Activated CD4-positive, alpha-beta T cell treated with anti-CD3 and anti-CD28 coated beads, Interleukin-2, amount 50 U/mL, for 4 hours (primary cell): ENCODE results near the gene PRPF6.
A peak's percentile ranks its signal among the peaks of the same experiment; 100 is the strongest.

Experiments
- DNase-seq, 2 experiments: peaks; one replicate each; pipeline ENCODE4 v3.0.0-alpha.2; 2020

The PRPF6 gene

DNA sequence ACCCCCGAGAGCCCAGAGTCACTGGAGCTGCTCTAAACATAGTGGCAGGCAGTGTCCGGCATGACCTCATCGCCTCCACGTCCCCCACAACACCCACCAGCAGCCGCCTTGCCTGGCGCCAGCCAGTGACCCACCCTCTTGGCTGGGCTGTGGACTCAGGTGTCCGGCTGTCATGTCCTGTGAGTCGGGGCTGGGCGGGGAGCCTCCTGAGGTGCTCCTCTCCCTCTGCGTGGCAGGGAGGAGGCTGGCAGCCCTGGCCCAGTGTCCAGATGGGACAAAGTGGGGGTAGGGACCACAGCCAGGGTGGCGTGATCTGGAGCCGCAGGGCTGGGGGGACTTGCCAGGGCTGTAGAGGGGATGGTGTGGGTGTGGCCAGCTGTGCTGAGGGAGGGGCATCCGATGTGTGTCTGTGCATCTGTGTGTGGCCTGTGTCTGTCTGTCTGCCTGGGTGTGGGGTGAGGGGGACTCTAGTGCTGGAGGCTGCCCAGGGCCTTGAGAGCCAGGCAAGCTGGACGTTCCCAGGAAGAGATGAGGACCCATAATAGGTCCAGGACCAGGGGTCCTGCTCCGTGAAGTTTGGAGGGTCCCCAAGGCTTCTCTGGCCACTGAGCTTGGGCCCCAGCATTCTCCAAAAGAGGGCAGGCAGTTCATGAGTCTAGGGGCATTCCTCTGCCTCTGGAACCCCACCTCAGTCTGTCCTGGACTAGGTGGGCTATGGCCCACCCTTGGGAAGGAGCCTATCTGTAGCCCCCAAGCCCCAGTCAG is 70.8 kb downstream of the PRPF6 start:
- no peak for DNase-seq

DNA sequence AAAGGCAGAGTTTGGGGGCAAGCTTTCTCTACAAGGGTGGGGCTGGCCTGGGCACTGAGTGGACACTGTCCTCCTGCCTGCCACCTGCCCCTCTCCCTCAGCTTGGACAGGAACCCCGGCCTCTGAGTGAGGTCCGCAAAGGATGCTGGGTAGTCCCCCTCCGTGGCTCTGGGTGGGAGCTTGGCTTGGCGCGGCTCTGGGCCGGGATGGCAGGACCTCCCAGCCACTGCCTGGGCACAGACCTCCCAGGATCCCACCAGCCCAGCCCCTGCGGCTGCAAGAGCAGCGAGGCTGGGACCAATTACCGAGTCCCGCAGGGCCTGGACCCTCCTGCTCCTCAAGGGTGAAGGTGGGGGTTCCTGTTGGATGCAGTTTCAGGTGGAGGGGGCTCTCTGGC is 71.4 kb downstream of the PRPF6 start:
- no peak for DNase-seq

DNA sequence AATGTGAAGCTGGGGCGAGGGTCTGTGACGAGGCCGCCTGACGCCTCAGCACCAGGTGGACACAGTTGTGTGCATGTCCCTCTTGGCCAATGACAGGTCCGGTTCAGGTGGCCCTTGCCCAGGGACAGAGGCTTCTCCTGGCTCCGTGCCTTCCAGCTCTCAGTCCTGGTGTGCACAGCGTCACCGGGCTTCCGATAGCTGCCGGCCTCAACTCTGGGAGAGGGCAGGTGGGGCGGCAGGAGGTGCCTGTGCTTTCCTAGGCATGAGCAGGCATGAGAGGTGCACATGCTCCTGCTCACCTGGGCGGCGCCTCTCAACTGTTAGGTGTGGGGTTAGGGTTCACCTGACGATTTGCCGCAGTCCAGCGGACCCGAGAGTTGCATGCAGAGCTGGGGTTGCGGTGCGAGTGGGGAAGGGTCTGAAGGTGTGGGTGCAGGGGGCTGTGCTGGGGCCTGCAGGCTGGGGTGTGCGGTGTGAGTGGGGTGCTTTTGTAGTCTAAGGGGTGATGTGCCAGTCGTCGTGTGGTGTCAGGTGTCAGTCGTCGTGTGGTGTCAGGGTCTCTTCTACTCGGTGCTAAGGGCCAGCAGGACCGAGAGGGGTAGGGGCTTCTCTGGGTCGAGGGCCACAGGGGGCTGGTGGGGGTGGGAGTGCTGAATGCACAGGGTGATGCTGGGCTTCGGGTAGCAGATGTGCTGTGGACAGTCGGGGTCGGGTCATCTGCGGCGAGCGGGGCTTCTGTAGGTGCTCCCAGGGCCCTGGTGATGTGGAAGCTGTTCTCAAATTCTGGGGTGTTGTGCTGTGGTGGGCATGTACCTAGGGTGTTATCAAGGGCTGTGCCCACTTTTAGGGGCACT is 72.3 kb downstream of the PRPF6 start:
- DNase-seq: no peak

DNA sequence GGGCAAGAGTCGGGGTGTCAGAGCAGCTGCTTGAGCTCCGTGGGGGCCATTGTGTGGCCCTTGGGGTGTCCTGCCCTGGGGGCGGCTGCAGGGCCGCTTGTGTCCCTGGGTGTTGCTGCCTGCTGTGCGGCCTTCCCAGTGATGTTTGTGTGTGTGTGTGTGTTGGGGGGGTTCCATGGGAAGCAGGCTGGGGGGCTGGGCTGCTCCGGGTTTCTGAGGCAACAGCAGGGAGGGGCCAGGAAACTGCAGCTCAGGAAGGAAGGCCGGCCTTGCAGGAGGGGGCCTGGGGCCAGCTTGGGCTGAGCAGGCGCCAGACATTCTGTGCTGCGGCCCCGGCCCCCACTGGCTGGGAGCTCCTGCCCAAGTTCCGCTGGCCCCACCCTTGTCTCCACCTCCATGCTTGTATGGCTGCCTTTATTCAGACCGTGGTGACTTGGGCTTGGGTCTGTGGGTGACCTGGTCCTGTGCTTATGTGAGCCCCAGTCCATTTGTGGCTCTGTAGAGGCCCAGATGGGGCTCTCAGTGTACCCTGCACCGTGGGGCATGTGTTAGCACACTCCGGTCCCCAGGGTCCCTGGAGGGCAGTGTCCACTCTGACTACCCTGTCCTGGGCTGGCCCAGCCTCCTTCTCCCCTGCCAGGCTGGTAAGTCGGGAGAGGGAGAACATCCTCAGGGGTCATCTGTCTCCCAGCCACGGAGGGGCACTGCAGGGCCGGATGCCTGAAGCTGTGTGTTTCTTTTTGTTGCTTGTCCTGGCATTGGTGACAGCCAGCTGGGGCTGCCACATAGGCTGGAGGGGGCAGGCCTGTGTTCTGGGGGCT is 73.1 kb downstream of the PRPF6 start:
- DNase-seq: no peak

GRCh38 chr20:64055396-64055892 is 74.5 kb downstream of the PRPF6 start:
- DNase-seq: no peak

GRCh38 chr20:64055893-64056638 is 75.1 kb downstream of the PRPF6 start:
- DNase-seq: no peak

DNA sequence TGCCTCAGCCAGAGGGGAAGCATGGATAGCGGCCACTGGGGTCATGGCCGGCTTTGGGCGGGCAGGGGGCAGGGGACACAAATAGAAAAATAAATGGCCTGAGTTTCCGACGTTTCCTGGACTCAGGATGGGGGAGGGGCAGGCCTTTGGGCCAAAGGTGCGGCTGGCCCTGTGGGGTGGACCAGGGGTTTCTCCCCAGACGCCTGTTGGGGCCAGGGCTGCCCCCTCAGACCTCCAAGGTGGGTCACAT is 75.6 kb downstream of the PRPF6 start:
- no peak for DNase-seq

DNA sequence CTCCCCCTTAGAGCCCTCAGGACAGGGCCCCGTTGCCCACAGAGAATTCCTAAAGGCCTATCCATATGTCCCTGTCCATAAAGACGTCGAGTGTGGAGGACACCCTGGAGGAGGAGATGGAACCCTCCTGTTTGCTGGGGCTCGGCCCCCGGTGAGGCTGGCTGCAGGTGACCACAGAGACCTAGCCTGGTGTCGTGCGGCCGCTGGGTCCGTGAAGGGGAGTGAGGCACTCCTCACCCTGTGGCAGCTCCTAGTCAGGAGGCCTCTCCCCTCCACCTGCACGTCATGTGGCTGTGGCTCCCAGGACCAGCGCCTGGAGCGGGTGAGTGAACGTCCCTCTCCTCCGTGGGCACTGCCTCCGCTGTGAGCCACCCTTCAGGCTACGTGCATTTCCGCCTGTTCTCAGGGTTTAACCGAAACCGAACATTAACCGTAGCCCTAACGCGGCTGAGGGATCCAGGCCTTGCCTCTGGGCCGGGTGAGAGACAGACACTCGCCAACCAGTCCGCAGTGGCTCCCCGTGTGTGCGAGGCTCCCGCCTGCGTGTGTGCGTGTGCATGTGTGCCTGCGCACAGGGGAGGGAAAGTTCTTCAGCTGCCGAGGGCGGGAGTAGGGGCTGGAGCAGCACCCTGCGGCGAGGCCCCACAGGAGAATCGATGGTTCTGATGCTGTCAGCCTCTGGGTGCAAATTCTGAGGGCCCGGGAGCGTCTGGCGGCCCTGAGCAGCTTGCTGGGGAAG is 76.1 kb downstream of the PRPF6 start:
- DNase-seq: no peak

DNA sequence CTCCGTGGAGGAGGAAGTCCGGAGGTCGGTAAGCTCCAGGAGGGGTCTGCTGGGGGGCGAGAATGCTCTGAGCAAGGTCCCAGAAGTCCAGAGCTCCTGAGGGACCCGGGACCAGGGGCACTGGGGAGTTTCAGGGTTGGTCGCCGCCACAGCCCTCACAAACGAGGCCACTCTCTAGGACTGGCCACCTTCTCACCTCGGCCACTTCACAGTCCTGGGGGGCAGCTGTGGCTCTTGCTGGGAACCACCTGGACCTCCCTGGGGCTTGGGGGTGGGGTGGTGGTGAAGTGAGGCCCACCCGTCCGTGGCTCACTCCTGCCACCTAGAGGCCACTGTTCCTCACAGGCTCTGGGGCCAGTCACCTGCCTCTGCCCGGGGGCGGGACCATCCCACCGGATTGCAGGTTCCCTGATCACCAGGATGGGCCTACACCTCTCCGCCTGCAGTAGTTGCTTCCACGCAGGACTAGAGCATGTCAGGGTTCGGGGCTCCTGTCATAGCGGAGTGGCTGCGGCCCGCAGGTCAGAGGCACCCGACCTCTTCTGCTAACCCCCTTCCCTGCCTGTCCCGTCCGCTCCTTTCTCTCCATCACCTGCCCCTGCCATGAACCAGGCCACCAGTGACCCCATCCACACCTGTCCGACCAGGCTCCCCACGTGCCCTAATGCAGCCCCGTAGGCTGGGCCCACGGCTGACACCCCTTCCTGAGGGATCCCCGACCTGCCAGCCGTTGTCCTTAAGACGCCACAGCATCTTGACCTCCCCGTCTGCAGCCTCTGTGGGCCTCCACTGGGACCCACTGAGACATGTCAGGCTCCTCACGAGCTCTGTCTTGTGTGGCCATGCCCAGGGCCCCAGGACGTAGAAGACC is 76.9 kb downstream of the PRPF6 start:
- peak; percentile 81 to 83 for DNase-seq

- DNase-seq: no peak
Observed at GRCh38 chr20:64058536-64058935, 77.6 kb downstream of the PRPF6 start.

DNA sequence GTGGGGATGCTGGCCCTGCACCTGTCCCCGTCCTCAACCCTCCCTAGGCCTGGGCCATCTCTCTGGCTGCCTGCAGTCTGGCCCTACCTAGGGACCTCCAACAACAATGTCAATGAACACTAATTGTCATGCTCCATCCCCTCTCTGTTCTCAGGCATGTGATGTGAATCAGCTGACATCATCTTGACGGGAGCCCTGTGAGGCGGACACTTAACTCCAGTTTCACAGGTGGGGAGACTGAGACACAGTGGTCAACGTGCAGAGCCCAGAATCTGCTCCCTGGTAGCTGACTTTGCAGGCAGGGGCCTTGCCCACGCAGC is 81.3 kb downstream of the PRPF6 start:
- no peak for DNase-seq

- DNase-seq: peak; percentile 94 to 95
Observed at GRCh38 chr20:64062596-64063388, 81.9 kb downstream of the PRPF6 start, which contains the start of gene TCEA2. TCEA2 (plus strand) TSS chr20:64063198; CDS start chr20:64063313, 115 bp downstream.

DNA sequence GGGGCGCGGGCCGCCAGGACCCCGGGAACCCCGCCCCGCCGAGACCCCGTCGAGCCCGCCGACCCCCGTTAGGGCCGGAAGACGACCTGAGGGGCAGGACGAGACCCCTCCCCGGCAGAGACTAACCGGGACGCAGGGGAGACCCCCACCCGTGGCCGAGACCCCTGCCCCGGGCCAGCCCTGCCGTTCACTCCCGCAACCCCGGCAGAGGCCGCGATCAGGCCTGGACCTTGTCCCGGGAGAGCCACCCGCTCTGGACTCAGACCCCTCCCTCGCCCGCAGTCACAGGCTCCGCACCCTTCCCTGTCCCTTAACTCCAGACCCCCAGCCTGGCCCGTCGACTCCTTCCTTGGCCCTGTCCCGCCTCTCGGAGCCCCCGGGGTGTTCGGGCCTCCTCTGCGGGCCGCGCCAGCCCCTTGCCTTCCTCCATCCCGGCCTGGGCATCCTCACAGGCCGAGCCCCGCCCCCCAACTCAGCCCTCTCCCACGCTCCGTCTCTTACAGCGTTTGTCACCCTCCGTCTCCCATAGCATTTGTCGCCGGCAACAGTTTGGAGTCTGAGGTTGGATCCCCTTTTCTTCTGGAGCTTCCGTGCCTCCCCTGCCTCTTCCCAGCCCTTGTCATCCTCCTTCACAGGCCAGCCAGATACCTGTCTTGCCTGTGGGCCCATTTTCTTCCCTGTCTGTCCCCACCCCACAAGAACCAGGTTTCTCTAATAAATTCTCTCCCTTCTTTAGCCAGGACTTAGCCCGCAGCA is 82.6 kb downstream of the PRPF6 start:
- DNase-seq: peak in 1 of 2 experiments; percentile 34

DNA sequence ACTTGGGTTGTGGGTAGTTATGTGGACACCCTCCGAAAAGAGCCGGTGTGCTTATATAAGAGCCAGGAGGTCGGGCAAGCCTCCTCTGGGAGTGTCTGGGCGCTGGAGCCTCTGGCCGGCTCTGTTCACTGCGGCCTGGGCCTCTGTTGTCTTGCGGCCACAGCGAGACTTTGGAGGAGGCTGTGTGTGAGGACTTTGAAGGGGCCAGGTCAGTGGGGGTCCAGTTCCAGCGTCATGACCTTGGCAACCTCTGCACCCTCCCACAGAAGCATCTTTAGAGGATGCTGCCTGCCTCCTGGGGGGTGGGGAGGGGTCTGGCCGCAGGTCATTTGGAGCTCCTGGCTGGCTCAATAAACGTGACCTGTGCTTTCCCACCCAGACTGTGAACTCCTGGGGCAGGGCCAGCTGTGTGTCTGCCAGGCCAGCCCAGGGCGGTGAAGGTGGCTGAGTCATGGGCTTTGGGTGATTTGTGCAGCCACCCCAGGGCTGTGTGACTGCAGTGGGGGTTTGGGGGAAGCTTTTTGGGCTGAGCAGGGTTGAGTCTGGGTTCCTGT is 83.3 kb downstream of the PRPF6 start:
- DNase-seq: no peak

- DNase-seq: no peak
Observed at GRCh38 chr20:64065062-64065973, 84.4 kb downstream of the PRPF6 start.

GRCh38 chr20:64065974-64066343 is 85.0 kb downstream of the PRPF6 start:
- DNase-seq: no peak

DNA sequence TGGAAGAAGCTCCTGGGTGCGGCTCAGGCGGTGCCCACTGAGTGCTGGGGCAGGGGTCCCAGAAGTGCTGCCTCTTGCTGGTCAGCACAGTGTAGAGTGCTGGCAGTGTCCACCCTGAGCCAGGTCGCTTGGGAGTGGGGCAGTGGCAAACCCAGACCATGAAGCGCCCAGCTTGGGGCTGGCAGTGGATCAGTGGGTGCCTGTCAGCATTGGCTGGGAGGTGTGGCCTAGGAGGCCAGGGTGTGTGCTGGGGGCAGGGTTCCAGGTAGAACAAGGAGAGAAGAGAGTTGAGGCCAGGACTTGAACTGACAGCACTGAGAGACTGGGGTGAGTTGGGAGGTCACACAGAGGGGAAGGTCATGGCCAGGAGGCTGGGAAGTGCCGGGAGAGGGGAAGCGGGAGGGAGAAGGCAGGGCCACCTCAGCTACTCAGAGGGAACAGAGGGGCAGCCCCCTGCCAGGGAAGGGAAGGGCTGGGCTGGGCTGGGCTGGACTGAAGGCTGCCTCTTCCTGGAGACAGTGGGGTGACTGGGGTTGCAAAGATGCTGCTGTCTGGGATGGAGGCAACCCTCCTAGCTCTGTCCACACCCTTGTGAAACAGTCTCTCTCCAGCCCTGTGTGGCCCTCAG is 86.2 kb downstream of the PRPF6 start:
- DNase-seq: no peak
